Measurements from ENCODE around the gene HSH2D.

- TF ChIP-seq CTCF (conservative IDR thresholded peaks at IDR 0.05; ENCODE audit: low read length) (no peak), EZH2phosphoT487 (IDR thresholded peaks at IDR 0.05; ENCODE audit: borderline replicate concordance, low read depth, low read length) (no peak)
Observed at GRCh38 chr19:16157601-16158000, 14.1 kb downstream of the HSH2D start.

Data from OCI-LY7 (cell line).